CD14-positive monocyte (primary cell): ENCODE results near the gene CEACAM1. TPM values are rescaled to one million over a fixed set of nuclear protein-coding genes. Genes with fewer than 3 reads are reported as not detected.

ENCODE experiments used
- DNase-seq, 3 donors: peaks; one replicate each; pipeline ENCODE4 v3.0.0-alpha.2; 2011 to 2022
- H2AFZ ChIP-seq: 2 replicates; pipeline ENCODE4 v1.6.0; 2012; ENCODE audit warnings: mild to moderate bottlenecking, low read depth, low read length, inconsistent platforms; ENCODE audit not compliant: insufficient read depth, poor library complexity, severe bottlenecking
- H3K27ac ChIP-seq, 2 donors: 1 replicate in 1 of 2; 2 replicates in 1 of 2; pipeline ENCODE4 v1.5.1; 2012 to 2013; ENCODE audit warnings: low read length in 2 of 2, control low read depth in 1 of 2, inconsistent platforms in 1 of 2, low read depth in 1 of 2, mild to moderate bottlenecking in 1 of 2
- H3K27me3 ChIP-seq, 2 donors: one replicate each; pipeline versions ENCODE4 v1.6.0 to v1.6.1; 2011 to 2013; ENCODE audit warnings: low read length in 2 of 2; ENCODE audit not compliant: control insufficient read depth in 2 of 2, insufficient read depth in 2 of 2
- H3K36me3 ChIP-seq, 2 donors: replicated peaks in 1 of 2; 1 replicate in 1 of 2; 2 replicates in 1 of 2; pipeline versions ENCODE4 v1.5.1 to v1.6.1; 2012 to 2013; ENCODE audit warnings: low read length in 2 of 2, control low read depth in 1 of 2, inconsistent platforms in 1 of 2, mild to moderate bottlenecking in 1 of 2; ENCODE audit not compliant: insufficient read depth in 2 of 2, control insufficient read depth in 1 of 2
- H3K4me1 ChIP-seq, 2 donors: 1 replicate in 1 of 2; 2 replicates in 1 of 2; pipeline versions ENCODE4 v1.5.1 to v1.6.1; 2012 to 2013; ENCODE audit warnings: low read length in 2 of 2, control low read depth in 1 of 2, inconsistent platforms in 1 of 2, mild to moderate bottlenecking in 1 of 2, moderate library complexity in 1 of 2; ENCODE audit not compliant: insufficient read depth in 2 of 2, control insufficient read depth in 1 of 2
- H3K4me2 ChIP-seq: replicated peaks from 2 replicates; pipeline ENCODE3; 2012; ENCODE audit warnings: low read length, moderate library complexity, mild to moderate bottlenecking; ENCODE audit not compliant: poor library complexity, severe bottlenecking; ENCODE audit errors: extremely low read depth
- H3K4me3 ChIP-seq, 3 experiments: fragments of 200-600 bp in 1 of 3; sonication (generic) in 1 of 3; replicated peaks in 1 of 3; 1 replicate in 2 of 3; 2 replicates in 1 of 3; pipeline ENCODE4 v1.5.1; 2011 to 2013; ENCODE audit warnings: low read length in 3 of 3, mild to moderate bottlenecking in 3 of 3, control low read depth in 2 of 3, low read depth in 2 of 3, inconsistent platforms in 1 of 3, moderate library complexity in 1 of 3
- H3K79me2 ChIP-seq: 2 replicates; pipeline ENCODE4 v1.6.0; 2012; ENCODE audit warnings: mild to moderate bottlenecking, control low read depth, inconsistent platforms, low read length, moderate library complexity; ENCODE audit not compliant: insufficient read depth
- H3K9ac ChIP-seq: 2 replicates; pipeline ENCODE4 v1.6.0; 2017; ENCODE audit warnings: low read length, mild to moderate bottlenecking; ENCODE audit not compliant: insufficient read depth, poor library complexity, severe bottlenecking
- H3K9me3 ChIP-seq, 2 donors: replicated peaks in 1 of 2; 1 replicate in 1 of 2; 2 replicates in 1 of 2; pipeline versions ENCODE4 v1.5.1 to v1.6.1; 2012 to 2013; ENCODE audit warnings: low read length in 2 of 2, control low read depth in 1 of 2; ENCODE audit not compliant: control insufficient read depth in 1 of 2, insufficient read depth in 1 of 2
- H4K20me1 ChIP-seq: 2 replicates; pipeline ENCODE4 v1.6.0; 2012; ENCODE audit warnings: mild to moderate bottlenecking, low read length, control low read depth, moderate library complexity; ENCODE audit not compliant: insufficient read depth
- H3K27ac Mint-ChIP-seq, 7 donors: one replicate each; pipeline ENCODE4 v1.8.0; 2020; ENCODE audit warnings: mild to moderate bottlenecking in 7 of 7, mixed read lengths in 7 of 7, moderate library complexity in 6 of 7, inconsistent platforms in 2 of 7
- H3K27me3 Mint-ChIP-seq, 3 donors: one replicate each; pipeline ENCODE4 v1.8.0; 2021 to 2022; ENCODE audit warnings: low read depth in 3 of 3, mild to moderate bottlenecking in 3 of 3, mixed read lengths in 3 of 3, moderate library complexity in 3 of 3, inconsistent platforms in 1 of 3
- H3K36me3 Mint-ChIP-seq, 2 donors: one replicate each; pipeline ENCODE4 v1.8.0; 2020; ENCODE audit warnings: mixed read lengths in 2 of 2, inconsistent platforms in 1 of 2, mild to moderate bottlenecking in 1 of 2
- H3K4me1 Mint-ChIP-seq: one replicate; pipeline ENCODE4 v1.8.0; 2020; ENCODE audit warnings: mild to moderate bottlenecking, mixed read lengths
- H3K4me3 Mint-ChIP-seq, 2 donors: one replicate each; pipeline ENCODE4 v1.8.0; 2020; ENCODE audit warnings: mild to moderate bottlenecking in 2 of 2, mixed read lengths in 2 of 2, moderate library complexity in 1 of 2
- H3K9me3 Mint-ChIP-seq, 7 donors: one replicate each; pipeline ENCODE4 v1.8.0; 2020 to 2022; ENCODE audit warnings: mixed read lengths in 7 of 7, mild to moderate bottlenecking in 6 of 7, moderate library complexity in 6 of 7, inconsistent platforms in 2 of 7
- WGBS: methylation state at CpG from one replicate; pipeline ENCODE4 v1.1.5; 2013; ENCODE audit warnings: missing lambda C conversion rate; ENCODE audit not compliant: insufficient coverage; 5-methylcytosine and 5-hydroxymethylcytosine counted together
- intact Hi-C, 2 donors: fragments of 100-400 bp; cut with micrococcal nuclease; formaldehyde crosslinking; loops; one replicate each; pipeline versions ENCODE4 v1.15.0 to v1.15.1; 2023
- polyA plus RNA-seq, 3 donors: library from polyadenylated mRNA; depleted of rRNA in 1 of 3; unstranded in 2 of 3; stranded (reverse) in 1 of 3; fragments of 300-500 nt in 2 of 3; fragments of >200 nt in 1 of 3; fragmentation: Illumina TruSeq in 2 of 3; gene quantifications; 1 replicate in 2 of 3; 2 replicates in 1 of 3; pipeline ENCODE4 v1.2.3, GENCODE V29; 2012 to 2021
- TF ChIP-seq, protein P1 (sequence below): fragments of 200-600 bp; IDR thresholded peaks from one replicate; pipeline ENCODE4 v1.8.0; 2022; ENCODE audit warnings: antibody characterized with exemption, mild to moderate bottlenecking

The CEACAM1 gene
- polyA plus RNA-seq, 3 donors: 0.09 to 0.40 (median 0.22) TPM

DNA sequence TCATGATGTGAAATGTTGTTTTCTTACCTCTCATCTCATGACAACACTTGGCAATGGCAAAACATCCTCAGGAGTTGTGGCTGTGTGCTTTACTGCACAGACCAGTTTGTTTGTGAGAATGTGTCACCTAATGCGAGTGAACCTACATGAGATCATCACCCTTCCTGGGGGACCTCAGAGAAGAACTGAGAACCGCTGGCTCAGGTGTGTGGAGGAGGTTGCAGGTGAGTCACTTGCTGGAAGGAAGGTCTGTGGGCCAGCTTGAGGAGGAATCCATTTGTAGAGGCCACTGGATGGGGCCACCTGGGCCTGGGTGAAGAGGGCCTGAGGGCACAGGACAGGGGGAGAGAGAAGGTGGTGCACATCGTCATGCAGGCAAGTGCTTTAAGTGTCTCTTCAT, 3.0 kb upstream of the CEACAM1 start:
- Histone ChIP-seq H3K4me3 (no peak overlapping the region), H3K4me2 (no peak overlapping the region), H4K20me1 (no peaks in the 10 kb centered on the region), H3K27ac (no peak overlapping the region), H2AFZ (no peak overlapping the region), H3K79me2 (no peaks in the 10 kb centered on the region), H3K36me3 (no peaks in the 10 kb centered on the region), H3K4me1 (peaks cover 13 to 14% of the 10 kb centered on the region in 2 donors), H3K9me3 (no peaks in the 10 kb centered on the region), H3K9ac (no peak overlapping the region), H3K27me3 (no peaks in the 10 kb centered on the region)
- Mint-ChIP-seq H3K27ac (peak overlapping the region in 1 of 7 donors; percentile 72), H3K4me1 (peaks cover 13% of the 10 kb centered on the region), H3K36me3 (no peaks in the 10 kb centered on the region), H3K9me3 (no peaks in the 10 kb centered on the region), H3K4me3 (no peak overlapping the region), H3K27me3 (peaks cover 4 to 13% (median 11%) of the 10 kb centered on the region in 3 donors)
- TF ChIP-seq, protein P1, sequence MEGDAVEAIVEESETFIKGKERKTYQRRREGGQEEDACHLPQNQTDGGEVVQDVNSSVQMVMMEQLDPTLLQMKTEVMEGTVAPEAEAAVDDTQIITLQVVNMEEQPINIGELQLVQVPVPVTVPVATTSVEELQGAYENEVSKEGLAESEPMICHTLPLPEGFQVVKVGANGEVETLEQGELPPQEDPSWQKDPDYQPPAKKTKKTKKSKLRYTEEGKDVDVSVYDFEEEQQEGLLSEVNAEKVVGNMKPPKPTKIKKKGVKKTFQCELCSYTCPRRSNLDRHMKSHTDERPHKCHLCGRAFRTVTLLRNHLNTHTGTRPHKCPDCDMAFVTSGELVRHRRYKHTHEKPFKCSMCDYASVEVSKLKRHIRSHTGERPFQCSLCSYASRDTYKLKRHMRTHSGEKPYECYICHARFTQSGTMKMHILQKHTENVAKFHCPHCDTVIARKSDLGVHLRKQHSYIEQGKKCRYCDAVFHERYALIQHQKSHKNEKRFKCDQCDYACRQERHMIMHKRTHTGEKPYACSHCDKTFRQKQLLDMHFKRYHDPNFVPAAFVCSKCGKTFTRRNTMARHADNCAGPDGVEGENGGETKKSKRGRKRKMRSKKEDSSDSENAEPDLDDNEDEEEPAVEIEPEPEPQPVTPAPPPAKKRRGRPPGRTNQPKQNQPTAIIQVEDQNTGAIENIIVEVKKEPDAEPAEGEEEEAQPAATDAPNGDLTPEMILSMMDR: no peak
- no peak for DNase-seq
- WGBS: no CpG with 5 or more reads among the region's 3 CpGs
- intact Hi-C loops: no loop called here

DNA sequence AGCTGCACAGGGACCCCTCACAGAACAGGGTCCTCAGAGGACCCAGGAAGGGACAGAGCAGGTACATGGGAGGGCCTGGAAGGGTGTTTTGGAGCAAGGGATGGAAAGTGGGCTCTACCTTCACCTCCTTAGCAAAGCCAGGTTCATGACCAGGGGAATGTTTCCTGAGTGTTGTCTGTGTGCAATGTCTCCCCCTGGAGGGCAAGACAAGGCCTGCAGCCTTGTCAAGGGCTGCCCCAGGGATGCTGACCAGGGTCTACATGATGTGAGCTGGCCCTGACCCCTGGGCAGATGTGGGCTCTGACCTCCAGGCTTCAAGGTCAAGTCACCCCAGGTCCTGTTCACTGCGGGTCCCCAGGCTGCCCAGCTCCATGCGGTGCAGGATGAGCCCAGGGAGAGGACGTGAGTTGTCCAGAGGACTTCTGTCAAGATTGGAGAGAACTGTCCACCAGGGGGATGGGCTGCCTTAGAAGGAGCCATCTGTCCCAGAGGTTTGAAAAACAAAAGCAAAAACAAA, 1.0 kb upstream of the CEACAM1 start:
- Histone ChIP-seq H3K36me3 (no peaks in the 10 kb centered on the region), H3K9ac (no peak overlapping the region), H3K27ac (no peak overlapping the region), H3K4me1 (peaks cover 13 to 16% of the 10 kb centered on the region in 2 donors), H3K27me3 (no peaks in the 10 kb centered on the region), H3K4me3 (no peak overlapping the region), H2AFZ (no peak overlapping the region), H3K4me2 (no peak overlapping the region), H3K9me3 (no peaks in the 10 kb centered on the region), H3K79me2 (no peaks in the 10 kb centered on the region), H4K20me1 (no peaks in the 10 kb centered on the region)
- H3K27ac Mint-ChIP-seq: peak overlapping the region in 1 of 7 donors; percentile 32
- peak; percentile 47 to 61 (median 53) for DNase-seq
- 72% methylated on average over 2 of the region's 3 CpGs for WGBS
- H3K27me3 Mint-ChIP-seq: peaks cover 3 to 16% (median 13%) of the 10 kb centered on the region in 3 donors
- intact Hi-C loops: loop anchor here (1.0 to 2.0 kb wide), 2 partner anchors 79 kb away; no protein-coding TSS in a partner anchor
- H3K9me3 Mint-ChIP-seq: no peaks in the 10 kb centered on the region
- TF ChIP-seq, protein P1: peak; percentile 98
- H3K4me1 Mint-ChIP-seq: peaks cover 16% of the 10 kb centered on the region
- H3K4me3 Mint-ChIP-seq: no peak overlapping the region
- no peaks in the 10 kb centered on the region for H3K36me3 Mint-ChIP-seq
